Fibroblast of lung (primary cell): ENCODE results near the gene CRB1.

Source experiments
- CTCF ChIP-seq, 2 donors: IDR thresholded peaks in 1 of 2; conservative IDR thresholded peaks in 1 of 2; 1 replicate in 1 of 2; 2 replicates in 1 of 2; pipeline ENCODE4 v1.5.1; 2011 to 2012; ENCODE audit warnings: low read length in 2 of 2, control low read depth in 1 of 2, inconsistent platforms in 1 of 2, low read depth in 1 of 2, mild to moderate bottlenecking in 1 of 2
- EZH2 ChIP-seq: IDR thresholded peaks from 2 replicates; pipeline ENCODE4 v1.5.1; 2012; ENCODE audit warnings: low read length, control low read depth, mild to moderate bottlenecking; ENCODE audit errors: missing control alignments

GRCh38 chr1:197320991-197321531, 53.0 kb downstream of the CRB1 start:
- TF ChIP-seq CTCF (conservative IDR thresholded peaks at IDR 0.05 in 1 of 2, IDR thresholded peaks at IDR 0.05 in 1 of 2; ENCODE audit: low read depth in 1 of 2, low read length in 2 of 2) = no peak
- TF ChIP-seq EZH2 = no peak
